ENCODE data around the gene HMGCS1.
"Not testable (repeated sequence)": the region's sequence is repeated elsewhere in the genome, so short reads cannot be mapped to it uniquely, and the experiment has no call there.

Gene HMGCS1

GRCh38 chr5:43273552-43273951 is 39.7 kb downstream of the HMGCS1 start:
- DNase-seq, result no peak

DNA sequence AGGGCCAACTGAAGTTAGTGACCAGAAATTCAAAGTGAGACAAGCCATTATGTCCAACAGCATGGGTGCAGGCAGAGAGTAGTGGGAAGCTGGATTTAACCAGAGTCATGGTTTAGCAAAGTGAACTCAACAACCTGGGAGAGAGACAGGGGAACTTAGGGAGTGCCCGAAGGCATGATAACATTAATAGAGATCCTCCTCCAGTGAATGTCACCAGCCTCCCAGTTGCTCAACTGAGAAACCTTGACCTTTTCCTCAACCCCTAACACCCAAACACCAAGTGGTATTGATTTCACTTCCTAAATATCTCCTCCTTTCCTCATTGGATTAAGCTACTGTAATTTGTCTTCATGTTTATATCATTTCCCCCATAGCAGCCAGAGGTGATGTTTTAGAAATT is 42.6 kb downstream of the HMGCS1 start:
- peak; percentile 42 to 56 (median 56) for DNase-seq

GRCh38 chr5:43268188-43268820 is 44.9 kb downstream of the HMGCS1 start:
- DNase-seq, result no peak

- not testable (repeated sequence) for DNase-seq
These were observed 50.9 kb downstream of the HMGCS1 start for GRCh38 chr5:43262269-43262668.

DNA sequence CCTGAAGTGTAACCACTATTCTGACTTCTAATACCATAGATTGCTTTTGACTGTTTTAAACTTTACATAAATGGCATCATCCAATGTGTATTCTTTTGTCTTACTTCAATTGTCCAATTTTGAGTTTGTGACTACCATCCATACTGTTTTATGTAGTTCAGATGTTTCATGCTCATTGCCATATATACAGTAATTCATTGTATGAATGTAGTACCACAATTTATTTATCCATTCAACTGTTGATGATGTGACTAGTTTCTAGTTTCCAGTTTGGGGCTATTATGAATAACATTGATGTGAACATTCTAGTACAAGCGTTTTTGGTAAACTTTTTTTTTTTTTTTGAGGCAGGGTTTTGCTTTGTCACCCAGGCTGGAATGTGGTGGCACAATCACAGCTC is 55.1 kb downstream of the HMGCS1 start:
- DNase-seq, result no peak

GRCh38 chr5:43256261-43256966 is 56.8 kb downstream of the HMGCS1 start:
- DNase-seq, result no peak

- peak in 2 of 3 donors; percentile 6 to 20 for DNase-seq
These were observed 57.5 kb downstream of the HMGCS1 start for GRCh38 chr5:43255704-43256103.

- DNase-seq, result no peak
These were observed 61.5 kb downstream of the HMGCS1 start for GRCh38 chr5:43251754-43252153.

- no peak for DNase-seq
These were observed 67.4 kb downstream of the HMGCS1 start for GRCh38 chr5:43245724-43246385.

DNA sequence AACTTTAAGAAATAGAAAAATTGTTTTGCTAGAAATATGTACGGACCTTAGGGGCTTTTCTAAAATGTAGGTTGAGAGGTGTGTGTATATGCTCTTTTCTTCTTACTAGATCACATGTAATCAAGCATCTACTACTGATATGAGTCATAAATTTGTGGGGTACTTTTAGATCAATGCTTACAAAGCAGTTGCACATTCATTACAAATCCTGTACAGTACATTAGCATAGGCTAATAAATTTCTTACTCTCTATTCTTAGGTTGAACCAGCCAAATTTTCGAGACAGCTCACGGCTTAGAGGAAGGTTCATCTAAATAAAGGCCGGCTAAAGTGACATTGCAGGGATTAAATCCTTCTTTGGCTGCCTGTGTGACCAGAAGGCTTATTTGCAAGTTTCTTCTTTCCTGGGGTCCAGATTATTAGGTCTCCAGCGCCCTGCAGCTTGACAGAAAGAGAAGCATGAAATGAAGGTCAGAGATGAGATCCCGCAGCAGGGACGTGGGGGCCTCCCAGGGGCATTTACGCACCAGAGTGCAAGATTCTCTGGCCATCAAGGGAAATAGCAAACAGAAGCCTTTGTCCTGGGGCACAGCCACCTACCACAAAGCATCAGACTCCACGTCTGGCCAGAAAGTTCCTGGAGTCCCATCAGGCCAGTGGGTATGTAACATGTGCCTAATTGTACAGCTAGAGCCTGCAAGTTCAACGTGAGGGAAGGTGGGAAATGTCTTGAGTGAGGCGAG is 68.2 kb downstream of the HMGCS1 start:
- no peak for DNase-seq

- no peak for DNase-seq
These were observed 69.9 kb downstream of the HMGCS1 start for GRCh38 chr5:43243270-43243669.

- DNase-seq, result no peak
These were observed 71.0 kb downstream of the HMGCS1 start for GRCh38 chr5:43242196-43242595.
